H1 (cell line): ENCODE results near the gene FLOT1. TPM values are rescaled to one million over a fixed set of nuclear protein-coding genes. Genes with fewer than 3 reads are reported as not detected.

Experiments
- CTCF ChIA-PET: fragments of 300-600 bp; sonication (Branson Sonifier 250); formaldehyde crosslinking; loops from one replicate; lab custom pipeline; 2021; ENCODE audit not compliant: partially characterized antibody; lab: Charles Lee
- POLR2A ChIA-PET: fragments of 300-600 bp; sonication (Branson Sonifier 250); formaldehyde crosslinking; loops from one replicate; lab custom pipeline; 2021; ENCODE audit warnings: inconsistent platforms; ENCODE audit not compliant: partially characterized antibody; lab: Charles Lee
- DNase-seq, 2 experiments: peaks; one replicate each; pipeline versions ENCODE4 v3.0.0 to v3.0.0-alpha.2; 2010 to 2022; ENCODE audit warnings: low spot score in 2 of 2, low read depth in 1 of 2, mixed read lengths in 1 of 2
- FAIRE-seq: peaks from 2 replicates; lab custom pipeline; 2011; peaks lifted over from hg19 to GRCh38; lab: Jason Lieb, UNC
- H2AFZ ChIP-seq: 2 replicates; pipeline ENCODE4 v1.8.1; 2012; ENCODE audit warnings: low read length, inconsistent platforms
- H2AK5ac ChIP-seq: 2 replicates; pipeline ENCODE4 v1.6.1; 2013; ENCODE audit warnings: low read depth, low read length
- H2BK120ac ChIP-seq: replicated peaks from 2 replicates; pipeline ENCODE3; 2013; ENCODE audit warnings: low read depth, low read length, inconsistent platforms
- H2BK12ac ChIP-seq: 2 replicates; pipeline ENCODE4 v1.6.1; 2013; ENCODE audit warnings: low read depth, low read length
- H2BK15ac ChIP-seq: 2 replicates; pipeline ENCODE4 v1.6.1; 2013; ENCODE audit warnings: low read length
- H2BK20ac ChIP-seq: 2 replicates; pipeline ENCODE4 v1.6.1; 2013; ENCODE audit warnings: low read length
- H2BK5ac ChIP-seq: 2 replicates; pipeline ENCODE4 v1.6.1; 2013; ENCODE audit warnings: low read depth, low read length
- H3K14ac ChIP-seq: 2 replicates; pipeline ENCODE4 v1.6.1; 2013; ENCODE audit warnings: inconsistent platforms; ENCODE audit not compliant: insufficient read length
- H3K18ac ChIP-seq: 2 replicates; pipeline ENCODE4 v1.6.1; 2013; ENCODE audit warnings: low read length; ENCODE audit errors: extremely low read depth
- H3K23ac ChIP-seq: 2 replicates; pipeline ENCODE4 v1.6.1; 2013; ENCODE audit warnings: inconsistent platforms; ENCODE audit not compliant: insufficient read length
- H3K23me2 ChIP-seq: 2 replicates; pipeline ENCODE4 v1.6.1; 2013; ENCODE audit warnings: low read depth, low read length
- H3K27ac ChIP-seq: 2 replicates; pipeline ENCODE4 v1.6.1; 2011; ENCODE audit warnings: low read depth, low read length, inconsistent platforms
- H3K27me3 ChIP-seq, 4 experiments: replicated peaks in 1 of 4; 1 replicate in 1 of 4; 2 replicates in 3 of 4; pipeline versions ENCODE4 v1.6.1 to v1.8.1; 2011 to 2013; ENCODE audit warnings: low read length in 3 of 4, mild to moderate bottlenecking in 3 of 4, inconsistent platforms in 2 of 4, mixed read lengths in 2 of 4, moderate library complexity in 1 of 4; ENCODE audit not compliant: control insufficient read depth in 3 of 4, insufficient read depth in 3 of 4; ENCODE audit errors: extremely low read depth in 1 of 4
- H3K36me3 ChIP-seq, 4 experiments: 2 replicates each; pipeline versions ENCODE4 v1.6.1 to v1.8.1; 2011 to 2013; ENCODE audit warnings: mild to moderate bottlenecking in 4 of 4, low read length in 3 of 4, moderate library complexity in 2 of 4, control low read depth in 1 of 4, inconsistent platforms in 1 of 4; ENCODE audit not compliant: insufficient read depth in 4 of 4, control insufficient read depth in 2 of 4
- H3K4ac ChIP-seq: replicated peaks from 2 replicates; pipeline ENCODE3; 2013; ENCODE audit warnings: low read length, low read depth, mixed read lengths, inconsistent platforms; ENCODE audit not compliant: insufficient read length
- H3K4me1 ChIP-seq, 4 experiments: replicated peaks in 1 of 4; 1 replicate in 1 of 4; 2 replicates in 3 of 4; pipeline versions ENCODE4 v1.6.1 to v1.8.1; 2011 to 2013; ENCODE audit warnings: low read length in 3 of 4, inconsistent platforms in 2 of 4, mixed read lengths in 1 of 4; ENCODE audit not compliant: insufficient read depth in 4 of 4, control insufficient read depth in 3 of 4
- H3K4me2 ChIP-seq, 2 experiments: 2 replicates each; pipeline versions ENCODE4 v1.6.1 to v1.8.1; 2011 to 2013; ENCODE audit warnings: low read depth in 2 of 2, low read length in 2 of 2, control low read depth in 1 of 2, inconsistent platforms in 1 of 2, mild to moderate bottlenecking in 1 of 2; ENCODE audit not compliant: insufficient read depth in 1 of 2
- H3K4me3 ChIP-seq, 4 experiments: fragments of 200-600, 300-600 bp in 1 of 4; sonication (generic), shearing (Covaris generic), sonication (Bioruptor Twin) in 1 of 4; 2 replicates each; pipeline versions ENCODE4 v1.5.1 to v1.8.1; 2011 to 2016; ENCODE audit warnings: low read length in 4 of 4, low read depth in 3 of 4, control low read depth in 2 of 4, inconsistent platforms in 2 of 4, mild to moderate bottlenecking in 2 of 4, mixed read lengths in 1 of 4, moderate library complexity in 1 of 4; ENCODE audit not compliant: insufficient read depth in 2 of 4; ENCODE audit errors: extremely low read depth in 1 of 4
- H3K56ac ChIP-seq: replicated peaks from 2 replicates; pipeline ENCODE3; 2013; ENCODE audit warnings: low read depth, mild to moderate bottlenecking, mixed read lengths, low read length, inconsistent platforms; ENCODE audit not compliant: insufficient read length
- H3K79me1 ChIP-seq: 2 replicates; pipeline ENCODE4 v1.6.1; 2013; ENCODE audit warnings: low read depth, low read length, control low read depth
- H3K79me2 ChIP-seq, 2 experiments: 2 replicates each; pipeline versions ENCODE4 v1.6.1 to v1.8.1; 2012 to 2013; ENCODE audit warnings: low read length in 2 of 2, mild to moderate bottlenecking in 2 of 2, inconsistent platforms in 1 of 2; ENCODE audit not compliant: insufficient read depth in 2 of 2, control insufficient read depth in 1 of 2
- H3K9ac ChIP-seq, 4 experiments: replicated peaks in 1 of 4; 1 replicate in 1 of 4; 2 replicates in 3 of 4; pipeline versions ENCODE4 v1.6.1 to v1.8.1; 2011 to 2013; ENCODE audit warnings: low read depth in 3 of 4, low read length in 3 of 4, control low read depth in 2 of 4, mild to moderate bottlenecking in 2 of 4, moderate library complexity in 2 of 4, inconsistent platforms in 1 of 4; ENCODE audit errors: extremely low read depth in 1 of 4
- H3K9me3 ChIP-seq, 2 experiments: 2 replicates each; pipeline versions ENCODE4 v1.6.1 to v1.8.1; 2012 to 2013; ENCODE audit warnings: mild to moderate bottlenecking in 2 of 2, moderate library complexity in 2 of 2, control low read depth in 1 of 2, inconsistent platforms in 1 of 2, low read depth in 1 of 2, low read length in 1 of 2, mixed read lengths in 1 of 2; ENCODE audit not compliant: insufficient read depth in 2 of 2
- H4K20me1 ChIP-seq, 2 experiments: replicated peaks in 1 of 2; 2 replicates each; pipeline versions ENCODE3 to v1.8.1; 2011 to 2013; ENCODE audit warnings: inconsistent platforms in 2 of 2, low read length in 2 of 2, mild to moderate bottlenecking in 1 of 2; ENCODE audit not compliant: insufficient read depth in 2 of 2, control insufficient read depth in 1 of 2
- H4K5ac ChIP-seq: 2 replicates; pipeline ENCODE4 v1.6.1; 2013; ENCODE audit warnings: low read length, low read depth, mixed read lengths, inconsistent platforms; ENCODE audit not compliant: insufficient read length
- H4K8ac ChIP-seq: 2 replicates; pipeline ENCODE4 v1.8.0; 2013; ENCODE audit warnings: mild to moderate bottlenecking, moderate library complexity, low read length, inconsistent platforms; ENCODE audit not compliant: insufficient read depth; ENCODE audit errors: extremely low read depth
- H4K91ac ChIP-seq: replicated peaks from 2 replicates; pipeline ENCODE3; 2013; ENCODE audit warnings: low read length, mixed read lengths, inconsistent platforms; ENCODE audit not compliant: insufficient read length
- BACH1 ChIP-seq: IDR thresholded peaks from 2 replicates; pipeline ENCODE4 v1.6.1; 2012; ENCODE audit warnings: low read length, improper control_type of control experiment
- CBX5 ChIP-seq: fragments of 300-800, 300-1000 bp; sonication (generic); IDR thresholded peaks from 2 replicates; pipeline ENCODE4 v1.7.1; 2016; ENCODE audit warnings: antibody characterized with exemption, low read length, low read depth
- CHD1 ChIP-seq: IDR thresholded peaks from 2 replicates; pipeline ENCODE4 v1.6.1; 2012; ENCODE audit warnings: low read depth, low read length, improper control_type of control experiment
- CHD2 ChIP-seq: IDR thresholded peaks from 2 replicates; pipeline ENCODE4 v1.6.1; 2012; ENCODE audit warnings: low read length, improper control_type of control experiment
- EP300 ChIP-seq, 2 experiments: IDR thresholded peaks; 1 replicate in 1 of 2; 2 replicates in 1 of 2; pipeline ENCODE4 v1.6.1; 2011 to 2012; ENCODE audit warnings: low read depth in 2 of 2, low read length in 2 of 2, mild to moderate bottlenecking in 2 of 2, borderline replicate concordance in 1 of 2, inconsistent platforms in 1 of 2, moderate library complexity in 1 of 2
- HDAC2 ChIP-seq, 2 experiments: fragments of 300-600 bp in 1 of 2; sonication (generic) in 1 of 2; IDR thresholded peaks; 2 replicates each; pipeline ENCODE4 v1.6.1; 2011 to 2012; ENCODE audit warnings: low read depth in 2 of 2, low read length in 2 of 2, mild to moderate bottlenecking in 2 of 2, moderate library complexity in 2 of 2, borderline replicate concordance in 1 of 2, inconsistent platforms in 1 of 2
- KDM5A ChIP-seq: fragments of 200-600 bp; IDR thresholded peaks from 2 replicates; pipeline ENCODE4 v1.7.1; 2012; ENCODE audit warnings: mild to moderate bottlenecking, low read length, inconsistent platforms, mixed read lengths
- NRF1 ChIP-seq: IDR thresholded peaks from 2 replicates; pipeline ENCODE4 v1.6.1; 2011; ENCODE audit warnings: mild to moderate bottlenecking, low read depth, low read length, improper control_type of control experiment
- POLR2A ChIP-seq, 2 experiments: IDR thresholded peaks; 1 replicate in 1 of 2; 2 replicates in 1 of 2; pipeline ENCODE4 v1.6.1; 2011; ENCODE audit warnings: low read depth in 2 of 2, low read length in 2 of 2, mild to moderate bottlenecking in 2 of 2; ENCODE audit errors: control extremely low read depth in 1 of 2
- POLR2AphosphoS5 ChIP-seq: IDR thresholded peaks from 2 replicates; pipeline ENCODE4 v1.6.1; 2011; ENCODE audit warnings: low read depth, low read length
- SIN3A ChIP-seq, 2 experiments: IDR thresholded peaks in 1 of 2; conservative IDR thresholded peaks in 1 of 2; 2 replicates each; pipeline ENCODE4 v1.6.1; 2011 to 2012; ENCODE audit warnings: low read length in 2 of 2, improper control_type of control experiment in 1 of 2, low read depth in 1 of 2, mild to moderate bottlenecking in 1 of 2
- SIRT6 ChIP-seq: IDR thresholded peaks from one replicate; pipeline ENCODE4 v1.7.1; 2012; ENCODE audit warnings: low read length, inconsistent platforms
- SP1 ChIP-seq: IDR thresholded peaks from 2 replicates; pipeline ENCODE4 v1.6.1; 2011; ENCODE audit warnings: low read depth, low read length
- TBP ChIP-seq: IDR thresholded peaks from 2 replicates; pipeline ENCODE4 v1.6.1; 2011; ENCODE audit warnings: low read depth, low read length, improper control_type of control experiment
- WGBS, 2 experiments: shearing (Covaris generic) in 1 of 2; methylation state at CpG; one replicate each; pipeline versions ENCODE4 v1.1.6 to v1.1.7; 2013 to 2015; ENCODE audit warnings: low lambda C conversion rate in 2 of 2, mixed read lengths in 2 of 2, inconsistent platforms in 1 of 2, low coverage in 1 of 2, missing lambda C conversion rate in 1 of 2; ENCODE audit not compliant: insufficient replicate concordance in 2 of 2, insufficient coverage in 1 of 2, insufficient read length in 1 of 2; ENCODE audit errors: extremely low coverage in 1 of 2, missing lambda C conversion rate in 1 of 2; 5-methylcytosine and 5-hydroxymethylcytosine counted together
- polyA plus RNA-seq, 7 experiments: library from polyadenylated mRNA; depleted of rRNA in 3 of 7; stranded (reverse) in 5 of 7; unstranded in 2 of 7; fragments of >200 nt in 5 of 7; fragments of 200-250 nt in 2 of 7; gene quantifications; 1 replicate in 5 of 7; 2 replicates in 1 of 7; 4 replicates in 1 of 7; pipeline versions ENCODE4 v1.2.1 to v1.2.3, GENCODE V29; 2011 to 2013; ENCODE audit warnings: missing spikeins in 2 of 7, mixed read lengths in 2 of 7
- total RNA-seq: library from RNA; stranded (reverse); fragmentation: NEBNext Ultra II Directional; extraction: Animal tissue kit (Norgen Biotek cat#: 25700); gene quantifications from 2 replicates; pipeline ENCODE4 v1.2.1, GENCODE V29; 2021

Gene FLOT1
- total and polyA plus RNA-seq, 2 of the 8 experiments (the other 6 are each of a cell fraction or from before 2014, with no cell fraction given), result 87.5 to 88.1 TPM

DNA sequence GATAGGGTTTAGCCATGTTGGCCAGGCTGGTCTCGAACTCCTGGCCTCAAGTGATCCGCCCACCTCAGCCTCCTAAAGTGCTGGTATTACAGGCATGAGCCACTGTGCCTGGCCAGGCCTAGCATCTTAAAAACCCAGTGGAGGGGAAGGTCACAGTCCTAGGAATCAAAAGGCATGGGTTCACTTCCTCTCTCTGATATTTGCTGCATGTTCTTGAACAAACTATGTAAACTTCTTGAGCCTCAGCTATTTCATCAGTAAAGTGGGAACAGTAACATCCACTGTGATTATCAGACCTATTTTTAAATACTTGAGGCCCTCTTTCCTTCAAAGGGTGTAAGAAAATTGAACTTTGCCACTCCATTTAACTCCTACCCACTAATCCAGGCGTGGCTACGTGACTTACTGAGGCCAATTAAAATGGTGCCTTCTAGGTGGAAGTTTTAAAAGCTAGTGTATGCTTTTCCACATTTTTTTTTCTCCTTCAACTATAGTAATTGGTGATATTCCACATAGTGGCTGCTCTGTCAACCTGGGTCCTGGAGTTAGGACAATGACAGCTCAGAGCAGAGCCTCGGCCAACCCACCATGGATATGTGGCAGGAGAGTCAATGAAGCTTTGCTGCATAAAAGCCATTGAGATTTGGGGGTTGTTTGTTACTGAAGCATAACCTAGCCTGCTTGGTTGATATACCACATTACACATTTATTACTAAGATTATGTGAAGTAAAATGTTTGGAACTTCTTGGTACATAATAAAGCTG is 34.1 kb upstream of the FLOT1 start:
- Histone ChIP-seq H2BK5ac (no peak overlapping the region), H3K4me2 (no peak overlapping the region), H3K27me3 (0 out of 7 replicates have a peak, but pooled peaks cover 0 to 3% (median 0%) of the 10 kb centered on the region in 4 experiments), H3K79me1 (no peaks in the 10 kb centered on the region), H2AFZ (no peak overlapping the region), H3K23me2 (no peaks in the 10 kb centered on the region), H4K8ac (no peak overlapping the region), H3K18ac (no peak overlapping the region), H3K56ac (no peak overlapping the region), H3K9me3 (no peaks in the 10 kb centered on the region), H2BK15ac (no peak overlapping the region), H2BK20ac (no peak overlapping the region), H3K4ac (no peak overlapping the region), H3K4me3 (no peak overlapping the region), H3K79me2 (no peaks in the 10 kb centered on the region), H2BK120ac (no peak overlapping the region), H4K91ac (no peak overlapping the region), H4K5ac (no peak overlapping the region), H3K9ac (no peak overlapping the region), H3K23ac (no peak overlapping the region), H3K36me3 (no peaks in the 10 kb centered on the region), H2AK5ac (no peak overlapping the region), H3K4me1 (no peaks in the 10 kb centered on the region), H3K14ac (no peak overlapping the region), H2BK12ac (no peak overlapping the region), H3K27ac (no peak overlapping the region), H4K20me1 (no peaks in the 10 kb centered on the region)
- ChIA-PET POLR2A (interaction anchor here (1.1 to 1.6 kb wide), 2 partner anchors 10 to 13 kb away, joined by 3 read pairs; no protein-coding TSS in a partner anchor), CTCF (interaction anchor here (0.5 to 2.1 kb wide), 3 partner anchors 14 to 77 kb away, joined by 3 to 5 read pairs (median 4); no protein-coding TSS in a partner anchor)
- 95% methylated on average over 5 of the region's 5 CpGs; no CpG with 5 or more reads in 1 of the 2 experiments for WGBS, 2 experiments
- DNase-seq, result no peak
- FAIRE-seq, result no peak
- no peak for TF ChIP-seq POLR2A (IDR thresholded peaks at IDR 0.05; ENCODE audit: control extremely low read depth in 1 of 2, low read depth in 2 of 2, low read length in 2 of 2)
- no peak for TF ChIP-seq NRF1
- TF ChIP-seq SP1, result no peak
- TF ChIP-seq KDM5A, result no peak
- no peak for TF ChIP-seq SIN3A (conservative IDR thresholded peaks at IDR 0.05 in 1 of 2, IDR thresholded peaks at IDR 0.05 in 1 of 2; ENCODE audit: low read depth in 1 of 2, low read length in 2 of 2)
- TF ChIP-seq TBP, result no peak
- TF ChIP-seq CHD2, result no peak
- no peak for TF ChIP-seq CHD1
- no peak for TF ChIP-seq SIRT6
- TF ChIP-seq POLR2AphosphoS5, result no peak
- no peak for TF ChIP-seq BACH1
- TF ChIP-seq HDAC2 (IDR thresholded peaks at IDR 0.05; ENCODE audit: borderline replicate concordance in 1 of 2, low read depth in 2 of 2, low read length in 2 of 2), result no peak
- no peak for TF ChIP-seq CBX5
- no peak for TF ChIP-seq EP300 (IDR thresholded peaks at IDR 0.05; ENCODE audit: borderline replicate concordance in 1 of 2, low read depth in 2 of 2, low read length in 2 of 2)
